GM12892 (cell line): ENCODE results near the gene CFAP65.
A peak's percentile ranks its signal among the peaks of the same experiment; 100 is the strongest.

Experiments used
- DNase-seq: peaks from one replicate; pipeline ENCODE4 v3.0.0; 2011; ENCODE audit not compliant: insufficient read length
- FAIRE-seq: peaks from 2 replicates; lab custom pipeline; 2011; peaks lifted over from hg19 to GRCh38; lab: Jason Lieb, UNC
- POLR2A ChIP-seq: IDR thresholded peaks from 2 replicates; pipeline ENCODE4 v1.6.1; 2011; ENCODE audit warnings: low read depth, low read length, control low read depth
- POLR2AphosphoS5 ChIP-seq: IDR thresholded peaks from 2 replicates; pipeline ENCODE4 v1.6.1; 2011; ENCODE audit warnings: low read depth, low read length, control low read depth
- TAF1 ChIP-seq: IDR thresholded peaks from 2 replicates; pipeline ENCODE4 v1.6.1; 2011; ENCODE audit warnings: low read depth, mild to moderate bottlenecking, control low read depth, low read length, borderline replicate concordance

Gene CFAP65

GRCh38 chr2:219079417-219079816 lies 38.1 kb upstream of the CFAP65 start:
- TF ChIP-seq TAF1 (no peak), POLR2A (no peak), POLR2AphosphoS5 (no peak)
- no peak for DNase-seq
- no peak for FAIRE-seq

- FAIRE-seq (no peak), DNase-seq (no peak)
- no peak for TF ChIP-seq POLR2AphosphoS5
- TF ChIP-seq TAF1 = no peak
- no peak for TF ChIP-seq POLR2A
Observed at GRCh38 chr2:219078951-219079350, 37.6 kb upstream of the CFAP65 start.

- FAIRE-seq (no peak), DNase-seq (no peak)
- TF ChIP-seq POLR2AphosphoS5 = no peak
- TF ChIP-seq TAF1 = no peak
- no peak for TF ChIP-seq POLR2A
Observed at GRCh38 chr2:219078126-219078525, 36.8 kb upstream of the CFAP65 start.

DNA sequence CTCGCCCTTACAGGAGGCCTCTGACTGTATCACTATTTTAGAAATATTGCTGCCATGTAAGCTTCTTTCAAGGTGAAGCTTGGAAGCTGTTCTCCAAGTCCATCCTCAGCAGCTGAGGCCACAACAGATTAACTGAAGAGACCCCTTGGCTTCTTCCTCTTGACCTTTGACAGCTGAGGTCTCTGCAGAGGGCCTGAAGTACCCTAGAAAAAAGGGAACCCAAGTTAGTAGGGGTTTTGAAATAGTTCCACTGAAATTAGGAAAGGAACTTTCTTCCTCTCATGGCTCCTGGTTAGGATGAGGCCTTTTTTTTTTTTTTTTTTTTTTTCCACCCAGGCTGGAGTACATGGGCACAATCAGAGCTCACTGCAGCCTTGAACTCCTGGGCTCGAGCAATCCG lies 34.9 kb upstream of the CFAP65 start:
- TF ChIP-seq TAF1 = no peak
- TF ChIP-seq POLR2A = no peak
- no peak for TF ChIP-seq POLR2AphosphoS5
- DNase-seq (no peak), FAIRE-seq (no peak)

DNA sequence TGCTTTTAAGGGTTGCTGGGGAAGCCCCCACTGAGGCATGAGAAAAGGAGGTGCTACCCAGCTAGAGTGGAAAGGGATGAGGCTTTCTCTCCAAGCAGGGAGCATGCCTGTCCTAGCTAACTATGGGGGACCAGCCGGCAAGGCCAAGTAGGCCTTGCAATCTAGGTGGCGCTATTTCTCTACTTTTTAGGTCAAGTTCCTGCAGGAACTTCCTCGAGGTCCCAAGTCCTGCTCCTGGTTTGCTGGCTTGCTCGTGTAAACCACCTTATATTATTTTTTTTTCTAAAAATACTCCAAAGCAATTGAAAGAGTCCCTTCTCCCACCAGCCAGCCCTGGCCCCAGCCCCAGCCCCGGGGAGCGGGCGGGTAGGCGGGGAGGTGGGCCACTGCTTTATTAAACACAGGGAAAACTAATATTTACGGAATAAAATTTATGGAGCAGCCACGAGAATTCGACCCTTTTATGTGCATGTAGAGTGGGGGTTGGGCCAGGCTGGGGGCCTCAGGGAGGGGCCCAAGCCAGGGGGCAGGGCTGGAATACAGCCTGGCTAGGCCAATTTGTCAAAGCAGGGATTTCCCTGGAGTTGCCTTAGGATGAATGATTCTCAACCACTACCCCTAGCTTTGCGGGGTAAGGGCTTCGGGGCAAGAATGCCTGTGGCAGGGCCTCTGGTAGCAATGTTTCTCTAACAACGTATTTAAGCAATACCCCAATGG lies 32.3 kb upstream of the CFAP65 start:
- TF ChIP-seq TAF1 (no peak), POLR2A (no peak), POLR2AphosphoS5 (no peak)
- DNase-seq (no peak), FAIRE-seq (peak; percentile 42)

- DNase-seq = no peak
- no peak for FAIRE-seq
- TF ChIP-seq POLR2AphosphoS5 (no peak), TAF1 (no peak), POLR2A (no peak)
Observed at GRCh38 chr2:219072741-219073250, 31.5 kb upstream of the CFAP65 start.

GRCh38 chr2:219071131-219071816 lies 30.0 kb upstream of the CFAP65 start:
- FAIRE-seq (no peak), DNase-seq (no peak)
- TF ChIP-seq POLR2AphosphoS5 = no peak
- TF ChIP-seq TAF1 = no peak
- TF ChIP-seq POLR2A = no peak

DNA sequence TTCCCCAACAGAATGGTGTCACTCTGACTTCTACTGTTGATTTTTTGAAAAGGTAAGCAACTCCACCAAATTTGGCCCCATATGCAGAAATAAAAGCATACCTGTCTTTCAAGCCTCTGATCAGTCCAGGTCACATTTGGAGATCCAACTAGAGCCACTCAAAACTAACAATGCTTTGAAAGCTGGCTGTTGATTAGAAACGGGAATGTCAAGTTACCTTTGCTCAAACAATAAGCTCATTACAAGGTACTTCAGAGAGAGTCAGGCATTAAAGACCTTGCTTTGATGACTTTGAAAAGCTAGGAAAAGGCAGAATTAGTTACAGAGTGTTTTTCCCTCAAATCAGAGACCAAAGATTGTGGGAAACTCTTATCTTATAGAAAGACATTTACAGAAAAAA lies 24.2 kb upstream of the CFAP65 start:
- TF ChIP-seq POLR2A (no peak), POLR2AphosphoS5 (no peak), TAF1 (no peak)
- FAIRE-seq (no peak), DNase-seq (no peak)

DNA sequence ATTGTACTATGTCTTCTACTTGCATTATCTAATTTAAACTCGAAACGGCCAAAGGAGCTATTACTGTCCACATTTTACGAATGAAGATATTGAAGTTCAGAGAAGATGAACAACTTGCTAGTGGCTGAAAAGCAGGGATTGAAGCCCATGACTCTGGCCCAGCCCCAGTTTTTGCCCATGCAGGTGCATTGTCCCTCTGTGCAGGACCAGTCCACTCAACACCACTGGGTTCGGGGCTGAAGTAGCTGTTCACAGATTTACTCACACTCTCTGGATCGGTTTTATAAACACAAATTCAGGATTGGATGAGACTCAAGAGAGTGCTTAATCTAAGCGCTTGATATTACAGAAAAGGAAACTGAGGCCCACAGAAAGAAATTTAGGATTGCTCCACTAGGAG lies 20.8 kb upstream of the CFAP65 start:
- no peak for DNase-seq
- no peak for TF ChIP-seq POLR2AphosphoS5
- no peak for TF ChIP-seq TAF1
- no peak for TF ChIP-seq POLR2A
- FAIRE-seq = no peak

DNA sequence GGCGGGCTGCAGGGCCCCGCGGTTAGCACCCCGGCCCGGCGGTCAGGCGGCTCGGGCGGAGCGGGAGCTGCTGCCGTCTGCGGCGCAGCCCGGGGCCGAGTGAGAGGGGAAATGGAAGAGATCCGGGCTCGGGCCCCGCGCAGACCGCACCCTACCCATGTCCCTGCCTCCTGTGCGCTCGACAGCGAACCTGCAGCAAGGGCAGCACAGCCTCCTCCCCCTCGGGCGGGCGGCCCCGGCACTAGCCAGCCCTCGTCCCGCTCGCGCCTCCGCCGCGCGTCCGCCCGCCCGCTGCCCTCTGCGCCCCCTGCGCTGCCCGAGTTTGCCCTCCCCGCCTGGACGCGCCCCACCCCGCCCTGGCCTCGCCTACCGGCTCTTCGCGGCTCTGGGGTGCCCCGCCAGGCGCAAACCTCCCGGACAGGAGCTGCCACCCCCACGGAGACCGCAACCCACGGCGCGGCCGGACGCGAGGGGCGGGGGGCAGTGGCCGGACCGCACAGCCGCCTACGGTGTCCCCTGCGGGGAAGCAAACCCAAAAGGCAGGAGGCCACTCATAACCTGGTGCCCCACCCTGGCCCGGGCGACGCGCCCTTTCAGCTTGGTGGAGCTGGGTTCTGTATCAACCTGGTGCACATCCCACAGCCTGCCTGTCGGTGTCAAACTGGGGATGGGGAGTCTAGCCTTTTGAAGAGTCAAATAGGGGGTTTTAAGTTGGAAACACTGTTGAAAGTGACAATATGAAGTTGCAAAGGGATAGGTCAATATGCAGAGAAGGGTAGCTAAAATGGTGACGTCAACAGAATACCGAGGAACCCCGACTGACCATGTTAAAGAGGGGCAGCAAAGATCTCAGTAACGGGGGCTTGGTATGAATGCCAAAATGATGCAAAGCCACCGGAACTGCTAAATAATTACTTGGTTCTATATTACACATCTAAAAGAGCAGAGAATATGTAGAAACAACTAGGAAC lies 19.8 kb upstream of the CFAP65 start, which contains the start of gene IHH:
Gene IHH, minus strand, starts transcription at position 101 of the 971 bp plus-strand sequence. CDS start 454 bp downstream, outside the sequence.
- DNase-seq = no peak

More for the DNA sequence above, 19.8 kb upstream of the CFAP65 start, which contains the start of gene IHH:
- no peak for FAIRE-seq
- no peak for TF ChIP-seq TAF1
- no peak for TF ChIP-seq POLR2AphosphoS5
- TF ChIP-seq POLR2A = no peak
